HG03159 (cell line): ENCODE measurements around the gene ZNF319.
"Not testable (repeated sequence)": the region's sequence is repeated elsewhere in the genome, so short reads cannot be mapped to it uniquely, and the experiment has no call there.

Source experiments
- ATAC-seq: cut with Tn5 transposase; IDR thresholded peaks from one replicate; pipeline ENCODE4 v1.9.1; 2021; ENCODE audit warnings: mild to moderate bottlenecking, moderate library complexity; ENCODE audit not compliant: unreplicated experiment

ZNF319 gene

GRCh38 chr16:57979006-57979585 is 21.4 kb downstream of the ZNF319 start:
- no peak for ATAC-seq

- ATAC-seq, result not testable (repeated sequence)
Observed at GRCh38 chr16:57978070-57978465, 22.4 kb downstream of the ZNF319 start.

- no peak for ATAC-seq
Observed at GRCh38 chr16:57977418-57978069, 22.9 kb downstream of the ZNF319 start.

GRCh38 chr16:57976331-57976796 is 24.1 kb downstream of the ZNF319 start:
- ATAC-seq, result no peak

GRCh38 chr16:57972306-57972705 is 28.2 kb downstream of the ZNF319 start:
- ATAC-seq, result no peak

GRCh38 chr16:57971848-57972247 is 28.6 kb downstream of the ZNF319 start:
- ATAC-seq, result no peak

- ATAC-seq, result no peak
Observed at GRCh38 chr16:57970970-57971369, 29.5 kb downstream of the ZNF319 start, which contains the start of gene CNGB1. Gene CNGB1, minus strand, starts transcription at chr16:57971128. Its CDS starts 3,842 bp downstream, at chr16:57967286.

GRCh38 chr16:57970319-57970718 is 30.2 kb downstream of the ZNF319 start:
- ATAC-seq, result no peak

- no peak for ATAC-seq
Observed at GRCh38 chr16:57969451-57970123, 30.9 kb downstream of the ZNF319 start.

- no peak for ATAC-seq
Observed at GRCh38 chr16:57967916-57968315, 32.6 kb downstream of the ZNF319 start.

GRCh38 chr16:57966986-57967385 is 33.5 kb downstream of the ZNF319 start:
- ATAC-seq, result no peak

GRCh38 chr16:57966204-57966771 is 34.2 kb downstream of the ZNF319 start:
- no peak for ATAC-seq

- ATAC-seq, result no peak
Observed at GRCh38 chr16:57964157-57964700, 36.2 kb downstream of the ZNF319 start.

- ATAC-seq, result no peak
Observed at GRCh38 chr16:57962756-57963155, 37.7 kb downstream of the ZNF319 start.

- no peak for ATAC-seq
Observed at GRCh38 chr16:57962046-57962445, 38.4 kb downstream of the ZNF319 start.

GRCh38 chr16:57961538-57961937 is 38.9 kb downstream of the ZNF319 start:
- no peak for ATAC-seq

GRCh38 chr16:57960826-57961472 is 39.5 kb downstream of the ZNF319 start:
- no peak for ATAC-seq

- ATAC-seq, result no peak
Observed at GRCh38 chr16:57960310-57960709, 40.2 kb downstream of the ZNF319 start.

GRCh38 chr16:57959804-57960203 is 40.7 kb downstream of the ZNF319 start:
- ATAC-seq, result no peak

GRCh38 chr16:57959121-57959520 is 41.4 kb downstream of the ZNF319 start:
- ATAC-seq, result no peak

- ATAC-seq, result no peak
Observed at GRCh38 chr16:57958544-57958943, 41.9 kb downstream of the ZNF319 start.
